ENCODE data around the gene TOP2B. TPM values are rescaled to one million over a fixed set of nuclear protein-coding genes. Genes with fewer than 3 reads are reported as not detected.

TOP2B gene
- total RNA-seq, 1 experiment from 2014 or later, result 88.7 TPM

DNA sequence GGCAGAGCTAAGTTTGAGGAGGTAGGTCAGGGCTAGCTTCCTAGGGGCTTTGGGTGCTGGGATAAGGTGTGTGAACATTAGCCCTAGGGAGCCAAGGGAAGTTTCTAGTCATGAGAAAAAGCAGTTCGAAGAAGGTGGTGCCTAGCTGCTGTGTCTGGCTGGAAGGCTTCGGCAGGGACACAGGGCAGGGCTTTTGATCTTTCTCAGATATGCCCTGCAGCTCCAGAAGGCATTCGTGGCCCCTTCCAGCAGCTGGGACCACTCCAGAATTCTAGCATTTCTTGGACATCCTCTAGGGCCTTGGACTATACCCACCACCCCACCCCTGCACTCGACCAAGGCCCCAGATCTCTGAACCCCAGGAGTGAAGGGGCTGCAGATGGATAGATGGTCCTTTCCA, 88.6 kb downstream of the TOP2B start:
- peaks cover 8% of the 10 kb centered on the region for H3K4me1 Mint-ChIP-seq (ENCODE audit: insufficient read depth, unreplicated experiment)
- POLR2A ChIA-PET, result interaction anchor here (0.7 kb wide), 1 partner anchor 79 kb away, joined by 3 read pairs; no protein-coding TSS in a partner anchor
- no peaks in the 10 kb centered on the region for H3K36me3 Mint-ChIP-seq (ENCODE audit: insufficient read depth, unreplicated experiment)
- H3K4me3 Mint-ChIP-seq (ENCODE audit: unreplicated experiment), result no peak overlapping the region
- no TSS peak for BruUV-seq (replicated peaks)
- TF ChIP-seq CTCF (IDR thresholded peaks at IDR 0.05; ENCODE audit: unreplicated experiment), result no peak
- DNase-seq (ENCODE audit: unreplicated experiment), result no peak
- CTCF ChIA-PET, result interaction anchor here (0.8 to 1.1 kb wide), 2 partner anchors 9 to 27 kb away, joined by 3 to 4 read pairs; no protein-coding TSS in a partner anchor
- peaks cover 62% of the 10 kb centered on the region for H3K27me3 Mint-ChIP-seq (ENCODE audit: insufficient read depth, unreplicated experiment)
- H3K27ac Mint-ChIP-seq (ENCODE audit: low read depth, unreplicated experiment), result no peak overlapping the region
- intact Hi-C loops (cut with micrococcal nuclease), result no loop called here
- no peaks in the 10 kb centered on the region for H3K9me3 Mint-ChIP-seq (ENCODE audit: unreplicated experiment)

GRCh38 chr3:25575001-25575400, 89.7 kb downstream of the TOP2B start:
- no peaks in the 10 kb centered on the region for H3K9me3 Mint-ChIP-seq (ENCODE audit: unreplicated experiment)
- H3K4me1 Mint-ChIP-seq (ENCODE audit: insufficient read depth, unreplicated experiment), result peaks cover 8% of the 10 kb centered on the region
- peaks cover 51% of the 10 kb centered on the region for H3K27me3 Mint-ChIP-seq (ENCODE audit: insufficient read depth, unreplicated experiment)
- no TSS peak for BruUV-seq (replicated peaks)
- intact Hi-C loops (cut with micrococcal nuclease), result no loop called here
- no peak overlapping the region for H3K27ac Mint-ChIP-seq (ENCODE audit: low read depth, unreplicated experiment)
- CTCF ChIA-PET, result interaction anchor here (0.6 to 1.4 kb wide), 3 partner anchors 17 to 613 kb away, joined by 3 to 5 read pairs (median 3); no protein-coding TSS in a partner anchor
- no peak for TF ChIP-seq CTCF (IDR thresholded peaks at IDR 0.05; ENCODE audit: unreplicated experiment)
- no peaks in the 10 kb centered on the region for H3K36me3 Mint-ChIP-seq (ENCODE audit: insufficient read depth, unreplicated experiment)
- DNase-seq (ENCODE audit: unreplicated experiment), result no peak
- no peak overlapping the region for H3K4me3 Mint-ChIP-seq (ENCODE audit: unreplicated experiment)
- POLR2A ChIA-PET, result no interaction called here

- intact Hi-C loops (cut with micrococcal nuclease), result no loop called here
- Mint-ChIP-seq H3K36me3 (ENCODE audit: insufficient read depth, unreplicated experiment) (no peaks in the 10 kb centered on the region), H3K4me1 (ENCODE audit: insufficient read depth, unreplicated experiment) (peaks cover 8% of the 10 kb centered on the region), H3K9me3 (ENCODE audit: unreplicated experiment) (no peaks in the 10 kb centered on the region), H3K27ac (ENCODE audit: low read depth, unreplicated experiment) (no peak overlapping the region), H3K27me3 (ENCODE audit: insufficient read depth, unreplicated experiment) (peaks cover 44% of the 10 kb centered on the region), H3K4me3 (ENCODE audit: unreplicated experiment) (no peak overlapping the region)
- no TSS peak for BruUV-seq (replicated peaks)
- no peak for TF ChIP-seq CTCF (IDR thresholded peaks at IDR 0.05; ENCODE audit: unreplicated experiment)
- ChIA-PET CTCF (interaction anchor here (0.7 to 1.4 kb wide), 3 partner anchors 18 to 800 kb away, joined by 3 to 4 read pairs (median 3); no protein-coding TSS in a partner anchor), POLR2A (no interaction called here)
- DNase-seq (ENCODE audit: unreplicated experiment), result no peak
Observed at GRCh38 chr3:25574172-25574765, 90.4 kb downstream of the TOP2B start.

DNA sequence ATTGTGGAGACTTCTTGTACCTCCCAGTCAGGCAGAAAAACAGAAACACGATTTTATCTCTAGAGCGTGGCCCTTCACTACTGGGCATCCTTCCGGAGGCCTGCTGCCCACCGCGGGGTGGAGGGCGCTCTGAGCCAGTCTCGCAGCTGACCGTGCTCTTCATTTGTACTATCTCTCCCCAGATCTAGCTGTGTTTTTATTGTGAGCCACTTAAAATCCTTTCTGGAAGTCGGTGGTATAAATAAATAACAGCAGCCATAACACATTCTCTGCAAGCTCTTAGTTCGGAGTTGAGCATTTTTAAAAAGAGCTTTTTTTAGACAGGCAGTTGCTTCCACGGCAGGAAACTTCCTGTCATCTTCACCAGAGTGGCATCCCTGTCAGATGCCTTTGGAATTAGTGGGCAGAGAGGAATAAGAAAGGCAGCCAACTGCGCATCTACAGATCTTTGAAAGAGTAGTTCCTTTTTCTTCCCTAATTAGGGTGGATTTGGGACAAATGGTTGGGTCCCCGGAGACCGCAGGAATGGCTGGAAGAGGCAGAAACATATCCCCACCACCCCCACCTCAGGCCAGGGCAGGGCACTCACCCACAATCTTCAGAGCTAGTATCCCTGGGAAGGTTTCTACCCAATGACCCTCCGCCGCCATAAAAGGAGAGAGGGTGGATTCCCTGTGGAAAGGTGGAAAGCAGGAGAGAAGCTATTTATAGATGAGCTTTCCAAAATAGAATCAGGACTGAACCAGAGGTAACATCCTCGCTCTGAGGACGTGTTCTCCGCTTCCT, 91.1 kb downstream of the TOP2B start:
- Mint-ChIP-seq H3K27ac (ENCODE audit: low read depth, unreplicated experiment) (no peak overlapping the region), H3K4me3 (ENCODE audit: unreplicated experiment) (no peak overlapping the region), H3K27me3 (ENCODE audit: insufficient read depth, unreplicated experiment) (peaks cover 37% of the 10 kb centered on the region), H3K36me3 (ENCODE audit: insufficient read depth, unreplicated experiment) (no peaks in the 10 kb centered on the region), H3K9me3 (ENCODE audit: unreplicated experiment) (no peaks in the 10 kb centered on the region), H3K4me1 (ENCODE audit: insufficient read depth, unreplicated experiment) (peaks cover 8% of the 10 kb centered on the region)
- ChIA-PET CTCF (interaction anchor here (0.6 to 1.4 kb wide), 3 partner anchors 19 to 800 kb away, joined by 3 to 4 read pairs (median 4); no protein-coding TSS in a partner anchor), POLR2A (no interaction called here)
- BruUV-seq (replicated peaks), result no TSS peak
- DNase-seq (ENCODE audit: unreplicated experiment), result no peak
- TF ChIP-seq CTCF (IDR thresholded peaks at IDR 0.05; ENCODE audit: unreplicated experiment), result no peak
- intact Hi-C loops (cut with micrococcal nuclease), result no loop called here
